ENCODE data around the gene DAP3. TPM values are rescaled to one million over a fixed set of nuclear protein-coding genes. Genes with fewer than 3 reads are reported as not detected.

The DAP3 gene
- total and polyA plus RNA-seq, 10 of the 15 experiments (the other 5 are each of a cell fraction or from before 2014, with no cell fraction given): 60.0 to 223 (median 138) TPM

DNA sequence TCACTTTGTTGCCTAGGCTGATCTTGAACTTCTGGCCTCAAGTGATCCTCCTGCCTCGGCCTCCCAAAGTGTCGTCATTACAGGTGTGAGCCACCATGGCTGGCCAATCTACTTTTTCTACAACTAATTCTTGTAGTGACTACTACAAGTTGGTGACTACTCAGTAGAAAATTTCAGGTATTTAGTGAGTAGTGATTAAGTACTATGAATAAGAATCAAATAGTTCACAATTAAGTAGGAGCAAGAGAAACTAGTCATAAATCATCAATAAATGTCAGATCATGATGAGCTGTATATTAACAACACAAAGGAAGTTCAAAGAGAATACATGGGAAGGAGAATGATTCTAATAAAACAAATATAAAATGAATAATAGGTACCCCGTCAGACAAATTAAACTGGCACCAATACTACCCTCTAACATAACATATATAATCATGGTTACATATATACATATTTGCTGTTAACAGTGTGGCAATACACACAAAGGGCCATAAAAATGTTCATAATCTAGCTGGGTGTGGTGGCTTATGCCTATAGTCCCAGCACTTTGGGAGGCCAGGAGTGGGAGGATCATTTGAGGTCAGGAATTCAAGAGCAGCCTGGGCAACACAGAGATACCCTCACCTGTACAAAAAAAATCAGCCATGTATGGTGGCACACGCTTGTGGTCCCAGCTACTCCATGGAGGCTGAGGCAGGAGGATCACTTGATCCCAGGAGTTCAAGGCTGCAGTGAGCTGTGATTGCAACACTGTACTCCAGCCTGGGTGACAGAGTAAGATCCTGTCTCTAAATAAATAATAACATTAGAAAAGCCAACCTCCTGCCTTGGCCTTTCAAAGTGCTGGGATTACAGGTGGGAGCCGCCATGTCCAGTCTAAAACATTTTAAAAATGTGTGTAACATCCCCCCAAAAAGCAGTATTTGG, 19.4 kb upstream of the DAP3 start:
- ChIA-PET CTCF (interaction anchor here (0.7 to 1.3 kb wide), 2 partner anchors 12 to 418 kb away, joined by 3 to 4 read pairs; no protein-coding TSS in a partner anchor), RAD21 (ENCODE audit: unreplicated experiment) (no interaction called here), POLR2A (interaction anchor here (0.7 kb wide), 1 partner anchor 154 kb away, joined by 5 read pairs; no protein-coding TSS in a partner anchor), SMC1A (ENCODE audit: uncharacterized antibody, unreplicated experiment) (interaction anchor here (0.6 kb wide), 2 partner anchors 58 to 243 kb away, joined by 3 read pairs; no protein-coding TSS in a partner anchor)
- no peaks in the 10 kb centered on the region for H3K27me3 ChIP-seq (replicated peaks in 1 of 2; ENCODE audit: control insufficient read depth in 2 of 2, insufficient read depth in 2 of 2, low read length in 1 of 2)
- no peaks in the 10 kb centered on the region for H3K79me2 ChIP-seq (ENCODE audit: control insufficient read depth, insufficient read depth, low read length)
- no peak overlapping the region for H3K4me3 ChIP-seq
- intact Hi-C loops (cut with micrococcal nuclease; ENCODE audit: unreplicated experiment) (no loop called here), in situ Hi-C loops (cut with MboI) (no loop called here)
- over 99% methylated on average over 5 of the region's 5 CpGs for WGBS (ENCODE audit: insufficient coverage, insufficient replicate concordance, low lambda C conversion rate, missing lambda C conversion rate)
- no TSS peak for BruUV-seq (replicated peaks)
- no peaks in the 10 kb centered on the region for H3K9me3 ChIP-seq (replicated peaks; ENCODE audit: control insufficient read depth, insufficient read depth, low read length)
- peaks cover 15 to 41% of the 10 kb centered on the region in 2 experiments for H3K36me3 ChIP-seq (ENCODE audit: control insufficient read depth in 2 of 2, insufficient read depth in 2 of 2, low read length in 1 of 2)
- ATAC-seq (no peak), DNase-seq (ENCODE audit: low read depth, low spot score) (no peak), FAIRE-seq (no peak)
- no peaks in the 10 kb centered on the region for H4K20me1 ChIP-seq (ENCODE audit: control insufficient read depth, insufficient read depth)
- no peak overlapping the region for H3K27ac ChIP-seq (ENCODE audit: control insufficient read depth, insufficient read depth)
- H3K9ac ChIP-seq (ENCODE audit: control insufficient read depth, insufficient read depth, low read length): no peak overlapping the region
- no peaks in the 10 kb centered on the region for H3K4me1 ChIP-seq (ENCODE audit: control insufficient read depth, insufficient read depth, low read length)
- H3K4me2 ChIP-seq (ENCODE audit: control insufficient read depth, insufficient read depth): no peak overlapping the region
- H2AFZ ChIP-seq (ENCODE audit: control insufficient read depth, low read depth, low read length): no peak overlapping the region
- no peak for TF ChIP-seq SRF (IDR thresholded peaks at IDR 0.05; ENCODE audit: low read depth in 2 of 2, low read length in 2 of 2)
- no peak for TF ChIP-seq ZBTB11 (CRISPR knock-in tag; IDR thresholded peaks at IDR 0.05)
- TF ChIP-seq NFXL1 (IDR thresholded peaks at IDR 0.05; ENCODE audit: borderline replicate concordance): no peak
- TF ChIP-seq MEF2A (IDR thresholded peaks at IDR 0.05; ENCODE audit: insufficient read depth, low read depth, low read length): no peak
- TF ChIP-seq EED (IDR thresholded peaks at IDR 0.05; ENCODE audit: low read depth): no peak
- TF ChIP-seq POLR2AphosphoS5 (IDR thresholded peaks at IDR 0.05; ENCODE audit: low read length): no peak
- TF ChIP-seq MTA3 (IDR thresholded peaks at IDR 0.05; ENCODE audit: borderline replicate concordance, low read length): no peak
- TF ChIP-seq HSF1 (IDR thresholded peaks at IDR 0.05; ENCODE audit: low read depth, low read length): no peak
- TF ChIP-seq ETV6 (conservative IDR thresholded peaks at IDR 0.05 in 1 of 2, IDR thresholded peaks at IDR 0.05 in 1 of 2; ENCODE audit: borderline replicate concordance in 1 of 2, low read depth in 1 of 2): no peak
- no peak for TF ChIP-seq PAX5 (IDR thresholded peaks at IDR 0.05; ENCODE audit: borderline replicate concordance, low read depth, low read length)
- no peak for TF ChIP-seq RCOR1 (conservative IDR thresholded peaks at IDR 0.05; ENCODE audit: low read depth, low read length)
- no peak for TF ChIP-seq FOS (IDR thresholded peaks at IDR 0.05; ENCODE audit: borderline replicate concordance, extremely low read depth, insufficient read length)
- no peak for TF ChIP-seq PBX3 (IDR thresholded peaks at IDR 0.05; ENCODE audit: insufficient replicate concordance, low read depth, low read length)
- TF ChIP-seq RB1 (IDR thresholded peaks at IDR 0.05; ENCODE audit: borderline replicate concordance): no peak
- no peak for TF ChIP-seq IKZF2 (IDR thresholded peaks at IDR 0.05)
- no peak for TF ChIP-seq SIN3A (IDR thresholded peaks at IDR 0.05; ENCODE audit: low read depth, low read length)

Measured in GM12878 (cell line).